Suprapubic skin (tissue), 4 donors: ENCODE results near the gene SCFD2. TPM values are rescaled to one million over a fixed set of nuclear protein-coding genes. Genes with fewer than 3 reads are reported as not detected.

Experiments used
- DNase-seq, 2 donors: peaks; one replicate each; pipeline ENCODE4 v3.0.0-alpha.2; 2019; ENCODE audit warnings: low spot score in 2 of 2
- H3K27ac ChIP-seq: fragments of 200-600 bp; sonication (generic); one replicate; pipeline ENCODE4 v1.5.1; 2019
- H3K27me3 ChIP-seq: fragments of 200-600 bp; sonication (generic); one replicate; pipeline ENCODE4 v1.5.1; 2019
- H3K36me3 ChIP-seq: fragments of 200-600 bp; sonication (generic); one replicate; pipeline ENCODE4 v1.5.1; 2019
- H3K4me1 ChIP-seq: fragments of 200-600 bp; sonication (generic); one replicate; pipeline ENCODE4 v1.5.1; 2019
- H3K4me3 ChIP-seq: fragments of 200-600 bp; sonication (generic); one replicate; pipeline ENCODE4 v1.5.1; 2019; ENCODE audit warnings: mild to moderate bottlenecking
- H3K9me3 ChIP-seq: fragments of 200-600 bp; sonication (generic); one replicate; pipeline ENCODE4 v1.5.1; 2019
- EP300 ChIP-seq: sonication (generic); formaldehyde crosslinking; IDR thresholded peaks from one replicate; pipeline ENCODE4 v1.6.1; 2017; ENCODE audit warnings: antibody characterized with exemption
- POLR2A ChIP-seq, 2 donors: fragments of 450-650 bp; IDR thresholded peaks; one replicate each; pipeline ENCODE4 v1.6.1; 2017; ENCODE audit warnings: antibody characterized with exemption in 2 of 2, mild to moderate bottlenecking in 2 of 2, moderate library complexity in 2 of 2
- POLR2AphosphoS5 ChIP-seq, 3 donors: sonication (generic); formaldehyde crosslinking; IDR thresholded peaks; one replicate each; pipeline ENCODE4 v1.6.1; 2017; ENCODE audit warnings: antibody characterized with exemption in 3 of 3
- WGBS: methylation state at CpG from one replicate; pipeline ENCODE4 v1.1.5; 2018; 5-methylcytosine and 5-hydroxymethylcytosine counted together
- total RNA-seq, 4 donors: library from RNA; depleted of rRNA; stranded (reverse); fragments of >200 nt; gene quantifications; one replicate each; pipeline ENCODE4 v1.1.0, GENCODE V29; 2016
- TF ChIP-seq, protein P1 (sequence below), 2 donors: fragments of 200-600 bp in 1 of 2; fragments of 450-650 bp in 1 of 2; sonication (generic) in 1 of 2; IDR thresholded peaks; one replicate each; pipeline ENCODE4 v1.5.1; 2016 to 2019; ENCODE audit warnings: antibody characterized with exemption in 2 of 2, mild to moderate bottlenecking in 1 of 2, moderate library complexity in 1 of 2

Gene SCFD2
- total RNA-seq, 4 donors from 2014 or later: 25.5 to 39.5 (median 31.9) TPM

DNA sequence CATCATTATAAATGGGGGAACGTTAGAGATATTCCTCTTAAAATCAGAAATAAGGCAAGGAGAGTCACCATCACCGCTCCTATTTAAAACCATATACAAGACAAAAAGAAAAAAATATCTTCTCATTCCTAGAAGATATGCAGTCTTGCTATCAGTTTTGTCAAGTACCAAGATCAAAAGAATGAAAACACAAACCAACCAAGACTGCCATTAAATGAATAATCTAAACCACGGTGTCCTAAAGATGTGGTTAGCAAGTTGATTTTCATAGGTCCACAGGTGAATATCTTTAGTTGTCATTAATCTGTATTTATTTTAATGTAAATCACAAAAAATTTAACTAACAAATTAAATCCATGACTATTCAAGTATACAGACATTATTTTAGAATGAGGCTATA, 39.3 kb downstream of the SCFD2 start:
- DNase-seq: no peak
- H3K27ac ChIP-seq: no peak overlapping the region
- WGBS: 93% methylated on average over 3 of the region's 3 CpGs
- H3K9me3 ChIP-seq: no peaks in the 10 kb centered on the region
- no peaks in the 10 kb centered on the region for H3K27me3 ChIP-seq
- H3K4me1 ChIP-seq: peaks cover 4% of the 10 kb centered on the region
- no peak overlapping the region for H3K4me3 ChIP-seq
- no peak for TF ChIP-seq POLR2AphosphoS5 (IDR thresholded peaks at IDR 0.05)
- TF ChIP-seq EP300: no peak
- no peak for TF ChIP-seq POLR2A (IDR thresholded peaks at IDR 0.05)
- TF ChIP-seq, protein P1, sequence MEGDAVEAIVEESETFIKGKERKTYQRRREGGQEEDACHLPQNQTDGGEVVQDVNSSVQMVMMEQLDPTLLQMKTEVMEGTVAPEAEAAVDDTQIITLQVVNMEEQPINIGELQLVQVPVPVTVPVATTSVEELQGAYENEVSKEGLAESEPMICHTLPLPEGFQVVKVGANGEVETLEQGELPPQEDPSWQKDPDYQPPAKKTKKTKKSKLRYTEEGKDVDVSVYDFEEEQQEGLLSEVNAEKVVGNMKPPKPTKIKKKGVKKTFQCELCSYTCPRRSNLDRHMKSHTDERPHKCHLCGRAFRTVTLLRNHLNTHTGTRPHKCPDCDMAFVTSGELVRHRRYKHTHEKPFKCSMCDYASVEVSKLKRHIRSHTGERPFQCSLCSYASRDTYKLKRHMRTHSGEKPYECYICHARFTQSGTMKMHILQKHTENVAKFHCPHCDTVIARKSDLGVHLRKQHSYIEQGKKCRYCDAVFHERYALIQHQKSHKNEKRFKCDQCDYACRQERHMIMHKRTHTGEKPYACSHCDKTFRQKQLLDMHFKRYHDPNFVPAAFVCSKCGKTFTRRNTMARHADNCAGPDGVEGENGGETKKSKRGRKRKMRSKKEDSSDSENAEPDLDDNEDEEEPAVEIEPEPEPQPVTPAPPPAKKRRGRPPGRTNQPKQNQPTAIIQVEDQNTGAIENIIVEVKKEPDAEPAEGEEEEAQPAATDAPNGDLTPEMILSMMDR (IDR thresholded peaks at IDR 0.05): no peak
- H3K36me3 ChIP-seq: no peaks in the 10 kb centered on the region

DNA sequence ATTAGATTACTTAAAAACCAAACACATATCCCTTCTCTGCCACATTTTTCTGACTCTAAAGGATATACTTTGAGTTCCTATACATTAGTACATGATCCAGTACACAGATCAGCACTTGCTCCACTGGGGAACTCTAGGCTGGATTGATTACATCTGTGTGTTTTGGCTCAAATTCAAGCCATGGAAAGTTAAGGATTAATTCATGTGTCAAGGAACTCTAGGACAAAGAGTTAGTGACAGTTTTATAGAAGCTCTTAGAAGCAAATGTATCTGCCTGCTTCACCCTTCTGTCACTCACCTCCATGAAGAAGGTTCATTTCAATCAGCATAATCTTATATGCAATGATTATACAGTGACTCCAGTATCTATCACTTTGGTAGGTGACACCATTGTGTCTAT, 43.2 kb downstream of the SCFD2 start:
- no peak for TF ChIP-seq EP300
- no peak for TF ChIP-seq POLR2AphosphoS5 (IDR thresholded peaks at IDR 0.05)
- TF ChIP-seq, protein P1 (IDR thresholded peaks at IDR 0.05): no peak
- no peak for TF ChIP-seq POLR2A (IDR thresholded peaks at IDR 0.05)
- no peak overlapping the region for H3K27ac ChIP-seq
- no peak for DNase-seq

DNA sequence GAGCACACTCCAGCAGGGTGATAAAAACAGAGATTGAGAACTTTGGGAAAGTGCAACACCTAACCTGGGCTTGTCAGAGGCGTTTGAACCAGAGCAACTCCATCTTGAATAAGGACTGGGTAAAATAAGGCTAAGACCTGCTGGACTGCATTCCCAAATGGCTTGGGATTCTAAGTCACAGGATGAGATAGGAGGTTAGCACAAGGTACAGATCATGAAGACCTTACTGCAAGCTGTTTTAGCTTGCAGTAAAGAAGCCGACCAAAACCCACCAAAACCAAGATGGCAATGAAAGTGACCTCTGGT, 43.9 kb downstream of the SCFD2 start:
- Histone ChIP-seq H3K9me3 (no peaks in the 10 kb centered on the region), H3K36me3 (no peaks in the 10 kb centered on the region), H3K27me3 (no peaks in the 10 kb centered on the region), H3K27ac (peak overlapping the region; percentile 61), H3K4me1 (peaks cover 6% of the 10 kb centered on the region), H3K4me3 (no peak overlapping the region)
- TF ChIP-seq POLR2A (IDR thresholded peaks at IDR 0.05) (no peak), EP300 (no peak), POLR2AphosphoS5 (IDR thresholded peaks at IDR 0.05) (no peak)
- TF ChIP-seq, protein P1 (IDR thresholded peaks at IDR 0.05): no peak
- WGBS: 83% methylated on average over 2 of the region's 2 CpGs
- no peak for DNase-seq

More for the DNA sequence above, 43.2 kb downstream of the SCFD2 start:
- Histone ChIP-seq H3K4me3 (no peak overlapping the region), H3K9me3 (no peaks in the 10 kb centered on the region), H3K36me3 (no peaks in the 10 kb centered on the region), H3K27me3 (no peaks in the 10 kb centered on the region), H3K4me1 (peaks cover 6% of the 10 kb centered on the region)

DNA sequence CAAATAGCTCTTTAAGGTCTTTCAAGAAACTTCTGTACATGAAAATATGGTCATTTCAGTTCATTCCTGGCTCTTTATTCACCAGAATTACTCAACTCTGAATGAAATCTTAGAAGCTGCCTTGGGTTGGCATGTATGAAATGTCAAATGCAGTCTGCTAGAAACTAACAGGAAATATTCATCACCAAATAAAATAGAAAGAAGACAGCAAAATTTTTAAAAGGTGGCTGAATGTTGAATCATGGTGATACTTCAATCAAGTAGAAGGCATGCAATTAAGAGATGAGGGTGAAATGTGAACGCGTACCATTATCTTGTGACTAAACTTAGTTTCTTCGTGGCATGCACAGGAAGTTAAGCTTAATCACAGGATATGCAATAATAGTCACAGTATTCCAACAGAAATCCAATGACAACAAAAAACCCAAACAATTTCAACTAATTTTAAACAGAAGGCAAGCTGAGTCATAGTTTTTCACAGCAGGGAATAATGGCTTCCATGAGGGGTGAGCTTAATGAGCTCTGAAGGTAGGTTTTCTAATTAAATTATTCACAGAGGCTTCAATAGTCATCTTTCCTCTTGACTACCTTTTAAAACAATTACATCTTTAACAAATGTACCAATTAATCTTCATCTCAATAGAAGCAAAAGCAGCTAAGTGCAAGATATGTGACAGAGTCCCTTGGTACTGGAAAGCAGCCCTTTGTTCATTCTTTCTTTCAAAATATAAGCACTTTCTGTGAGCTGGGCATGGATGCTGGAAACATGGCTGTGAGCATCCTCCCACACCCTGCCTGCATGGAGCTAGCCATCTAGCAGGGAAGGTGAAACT, 44.5 kb downstream of the SCFD2 start:
- no peak for DNase-seq
- no peaks in the 10 kb centered on the region for H3K9me3 ChIP-seq
- peak overlapping the region; percentile 61 for H3K27ac ChIP-seq
- peaks cover 6% of the 10 kb centered on the region for H3K4me1 ChIP-seq
- no peak for TF ChIP-seq EP300
- TF ChIP-seq, protein P1 (IDR thresholded peaks at IDR 0.05): no peak
- no peak for TF ChIP-seq POLR2A (IDR thresholded peaks at IDR 0.05)
- no peak for TF ChIP-seq POLR2AphosphoS5 (IDR thresholded peaks at IDR 0.05)
- no peak overlapping the region for H3K4me3 ChIP-seq
- no peaks in the 10 kb centered on the region for H3K36me3 ChIP-seq
- no peaks in the 10 kb centered on the region for H3K27me3 ChIP-seq
- WGBS: 51% methylated on average over 3 of the region's 3 CpGs

DNA sequence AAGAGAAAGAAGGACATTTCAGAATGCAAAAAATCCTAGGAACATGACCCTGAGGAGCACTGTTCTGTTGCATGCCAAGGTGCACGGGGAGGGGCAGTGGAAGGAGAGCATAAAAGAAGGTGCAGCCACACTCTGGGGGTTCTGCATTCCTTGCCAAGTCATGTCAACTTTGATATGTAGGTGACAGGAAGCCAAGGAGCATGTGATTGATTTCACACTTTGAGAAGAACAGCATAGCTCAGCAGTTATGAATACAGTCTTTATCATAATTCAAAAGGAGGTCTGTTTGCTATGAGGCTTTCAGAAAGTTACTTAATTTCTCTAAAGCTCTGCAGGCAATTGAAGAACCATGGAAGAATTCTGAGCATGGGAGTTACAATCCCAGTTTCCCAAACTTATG, 50.6 kb downstream of the SCFD2 start:
- DNase-seq: no peak
- no peak overlapping the region for H3K4me3 ChIP-seq

More for the DNA sequence above, 50.6 kb downstream of the SCFD2 start:
- 64% methylated on average over 1 of the region's 1 CpG for WGBS
- H3K27ac ChIP-seq: no peak overlapping the region
- H3K36me3 ChIP-seq: peaks cover 5% of the 10 kb centered on the region
- no peaks in the 10 kb centered on the region for H3K27me3 ChIP-seq
- no peaks in the 10 kb centered on the region for H3K4me1 ChIP-seq
- H3K9me3 ChIP-seq: no peaks in the 10 kb centered on the region
- TF ChIP-seq POLR2A (IDR thresholded peaks at IDR 0.05): no peak
- no peak for TF ChIP-seq POLR2AphosphoS5 (IDR thresholded peaks at IDR 0.05)
- TF ChIP-seq, protein P1 (IDR thresholded peaks at IDR 0.05): no peak
- no peak for TF ChIP-seq EP300
